ENCODE measurements around the gene ELF3.
"Not testable (repeated sequence)": the region's sequence is repeated elsewhere in the genome, so short reads cannot be mapped to it uniquely, and the experiment has no call there.

GRCh38 chr1:202019235-202019558, 8.8 kb downstream of the ELF3 start:
- TF ChIP-seq EZH2 (IDR thresholded peaks at IDR 0.05; ENCODE audit: low read depth, unreplicated experiment); CTCF (conservative IDR thresholded peaks at IDR 0.05; ENCODE audit: low read depth in 2 of 2); EZH2phosphoT487 (IDR thresholded peaks at IDR 0.05; ENCODE audit: unreplicated experiment); CREB1 (CRISPR knock-in tag; IDR thresholded peaks at IDR 0.05; ENCODE audit: low read depth); REST (IDR thresholded peaks at IDR 0.05; ENCODE audit: unreplicated experiment); POLR2AphosphoS5 (IDR thresholded peaks at IDR 0.05; ENCODE audit: low read depth); ZNF114 (CRISPR knock-in tag; IDR thresholded peaks at IDR 0.05): not testable (repeated sequence)

Data from GM23338 (cell line).